SK-N-SH treated with all-trans-retinoic acid at 6 μM for 48 hours (cell line): ENCODE results near the gene RASAL2.

Experiments
- CREB5 ChIP-seq: fragments of 250-450 bp; sonication (Bioruptor Pico); IDR thresholded peaks from 2 replicates; pipeline ENCODE4 v1.5.1; 2020; ENCODE audit warnings: low read depth, mild to moderate bottlenecking, moderate library complexity
- PATZ1 ChIP-seq: fragments of 250-450 bp; sonication (Bioruptor Pico); IDR thresholded peaks from 2 replicates; pipeline ENCODE4 v1.8.0; 2020; ENCODE audit warnings: mild to moderate bottlenecking, moderate library complexity, borderline replicate concordance
- POU6F1 ChIP-seq: fragments of 250-450 bp; sonication (Bioruptor Pico); IDR thresholded peaks from 2 replicates; pipeline ENCODE4 v1.8.0; 2021; ENCODE audit warnings: low read depth, mild to moderate bottlenecking, moderate library complexity, borderline replicate concordance

- TF ChIP-seq PATZ1 (no peak), CREB5 (CRISPR knock-in tag) (no peak), POU6F1 (CRISPR knock-in tag) (no peak)
Observed at GRCh38 chr1:178101266-178101630, 7.3 kb downstream of the RASAL2 start.
